Type B pancreatic cell (in vitro differentiated cells): Measurements from ENCODE around the gene ALOX15B. TPM values are rescaled to one million over a fixed set of nuclear protein-coding genes. Genes with fewer than 3 reads are reported as not detected.
A peak's percentile ranks its signal among the peaks of the same experiment; 100 is the strongest.
"Not testable (repeated sequence)": the region's sequence is repeated elsewhere in the genome, so short reads cannot be mapped to it uniquely, and the experiment has no call there.

Source experiments
- DNase-seq: peaks from one replicate; pipeline ENCODE4 v3.0.0; 2021; ENCODE audit warnings: mixed read lengths; ENCODE audit not compliant: unreplicated experiment; ENCODE audit errors: extremely low spot score
- H3K27ac Mint-ChIP-seq: 2 replicates; pipeline ENCODE4 v1.8.0; 2021; ENCODE audit warnings: mild to moderate bottlenecking, mixed read lengths
- H3K27me3 Mint-ChIP-seq: 2 replicates; pipeline ENCODE4 v1.8.0; 2021; ENCODE audit warnings: mixed read lengths
- H3K36me3 Mint-ChIP-seq: 2 replicates; pipeline ENCODE4 v1.8.0; 2021; ENCODE audit warnings: mixed read lengths
- H3K4me1 Mint-ChIP-seq: one replicate; pipeline ENCODE4 v1.8.0; 2021; ENCODE audit warnings: mixed read lengths; ENCODE audit not compliant: unreplicated experiment
- H3K4me3 Mint-ChIP-seq: 2 replicates; pipeline ENCODE4 v1.8.0; 2021; ENCODE audit warnings: mild to moderate bottlenecking, mixed read lengths
- H3K9me3 Mint-ChIP-seq: 2 replicates; pipeline ENCODE4 v1.8.0; 2021; ENCODE audit warnings: mixed read lengths
- CTCF ChIP-seq: fragments of 200-600 bp; sonication (generic); conservative IDR thresholded peaks from 2 replicates; pipeline ENCODE4 v1.5.0; 2021; ENCODE audit warnings: antibody characterized with exemption, mild to moderate bottlenecking
- total RNA-seq: library from RNA; stranded (reverse); gene quantifications from 2 replicates; pipeline ENCODE4 v1.2.1, GENCODE V29; 2021; ENCODE audit warnings: low replicate concordance

The ALOX15B gene
- total RNA-seq, 1 donor from 2014 or later, result not detected

DNA sequence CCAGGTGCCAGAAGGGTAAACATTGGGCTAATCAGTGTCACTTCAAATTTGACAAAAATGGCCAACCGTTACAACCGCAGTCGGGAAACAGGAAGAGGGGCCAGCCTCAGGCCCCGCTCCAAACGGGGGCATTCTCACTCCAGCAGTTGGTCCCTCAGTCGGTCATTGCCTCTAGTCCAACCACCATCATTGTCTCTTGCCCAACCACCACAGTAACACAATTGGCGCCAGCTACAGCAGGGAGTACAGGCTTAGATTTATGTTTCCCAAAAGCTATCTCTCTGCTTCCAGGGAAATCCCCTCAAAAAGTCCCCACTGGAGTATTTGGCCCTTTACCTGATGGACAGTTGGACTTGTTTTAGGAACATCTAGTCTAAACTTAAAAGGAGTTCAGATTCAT lies 20.3 kb downstream of the ALOX15B start:
- no peak for DNase-seq
- H3K4me3 Mint-ChIP-seq, result no peak overlapping the region
- no peak for TF ChIP-seq CTCF
- no peaks in the 10 kb centered on the region for H3K9me3 Mint-ChIP-seq
- H3K36me3 Mint-ChIP-seq, result no peaks in the 10 kb centered on the region
- no peak overlapping the region for H3K27ac Mint-ChIP-seq
- H3K4me1 Mint-ChIP-seq, result peaks cover 25% of the 10 kb centered on the region
- H3K27me3 Mint-ChIP-seq, result peaks cover 82% of the 10 kb centered on the region

DNA sequence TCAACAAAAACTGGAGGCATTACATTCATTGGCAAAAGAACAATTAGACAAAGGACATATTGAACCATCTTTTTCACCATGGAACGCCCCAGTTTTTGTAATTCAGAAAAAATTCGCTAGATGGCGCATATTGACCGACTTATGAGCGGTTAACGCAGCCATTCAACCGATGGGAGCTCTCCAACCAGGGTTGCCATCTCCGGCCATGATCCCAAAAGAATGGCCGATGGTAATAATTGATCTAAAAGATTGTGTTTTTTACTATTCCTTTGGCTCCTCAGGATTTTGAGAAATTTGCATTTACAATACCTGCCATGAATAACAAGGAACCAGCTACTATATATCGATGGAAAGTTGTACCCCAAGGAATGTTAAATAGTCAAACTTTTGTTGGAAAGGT lies 21.4 kb downstream of the ALOX15B start:
- Mint-ChIP-seq H3K27me3 (peaks cover 88% of the 10 kb centered on the region), H3K4me1 (peaks cover 25% of the 10 kb centered on the region), H3K9me3 (no peaks in the 10 kb centered on the region), H3K4me3 (no peak overlapping the region), H3K36me3 (no peaks in the 10 kb centered on the region), H3K27ac (no peak overlapping the region)
- peak; percentile 89 for TF ChIP-seq CTCF
- peak; percentile 67 for DNase-seq

DNA sequence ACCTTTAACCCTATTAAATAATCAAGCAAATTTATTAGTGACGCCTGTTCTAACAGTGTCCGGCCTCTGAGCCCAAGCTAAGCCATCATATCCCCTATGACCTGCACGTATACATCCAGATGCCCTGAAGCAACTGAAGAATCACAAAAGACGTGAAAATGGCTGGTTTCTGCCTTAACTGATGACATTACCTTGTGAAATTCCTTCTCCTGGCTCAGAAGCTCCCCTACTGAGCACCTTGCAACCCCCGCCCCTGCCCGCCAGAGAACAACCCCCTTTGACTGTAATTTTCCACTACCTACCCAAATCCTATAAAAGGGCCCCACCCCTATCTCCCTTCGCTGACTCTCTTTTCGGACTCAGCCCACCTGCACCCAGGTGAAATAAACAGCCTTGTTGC lies 23.0 kb downstream of the ALOX15B start:
- Mint-ChIP-seq H3K4me3 (peak overlapping the region; percentile 36), H3K4me1 (peaks cover 21% of the 10 kb centered on the region), H3K27ac (peak overlapping the region; percentile 24), H3K27me3 (peaks cover 91% of the 10 kb centered on the region)
- not testable (repeated sequence) for H3K9me3 Mint-ChIP-seq, H3K36me3 Mint-ChIP-seq, DNase-seq

DNA sequence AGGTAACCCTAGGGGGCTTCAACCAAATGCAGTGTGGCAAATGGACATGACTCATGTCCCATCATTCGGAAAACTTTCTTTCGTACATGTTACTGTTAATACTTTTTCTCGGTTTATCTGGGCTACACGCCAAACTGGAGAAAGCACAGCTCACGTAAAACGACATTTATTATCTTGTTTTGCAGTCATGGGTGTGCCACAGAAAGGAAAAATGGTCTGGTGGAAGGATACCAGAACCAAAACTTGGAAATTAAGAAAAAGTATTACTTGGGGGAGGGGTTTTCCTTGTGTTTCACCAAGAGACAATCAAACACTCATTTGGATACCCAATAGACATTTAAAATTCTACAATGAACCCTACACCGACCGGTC lies 23.6 kb downstream of the ALOX15B start:
- DNase-seq, result no peak
- peaks cover 17% of the 10 kb centered on the region for H3K4me1 Mint-ChIP-seq
- H3K9me3 Mint-ChIP-seq, result no peaks in the 10 kb centered on the region
- peaks cover 92% of the 10 kb centered on the region for H3K27me3 Mint-ChIP-seq
- peak overlapping the region; percentile 24 for H3K27ac Mint-ChIP-seq
- H3K36me3 Mint-ChIP-seq, result no peaks in the 10 kb centered on the region
- no peak for TF ChIP-seq CTCF
- peak overlapping the region; percentile 44 for H3K4me3 Mint-ChIP-seq

GRCh38 chr17:8062807-8063483 lies 24.1 kb downstream of the ALOX15B start:
- no peak overlapping the region for H3K27ac Mint-ChIP-seq
- TF ChIP-seq CTCF, result no peak
- H3K27me3 Mint-ChIP-seq, result peaks cover 92% of the 10 kb centered on the region
- H3K4me3 Mint-ChIP-seq, result peak overlapping the region; percentile 44
- H3K36me3 Mint-ChIP-seq, result no peaks in the 10 kb centered on the region
- DNase-seq, result no peak
- H3K4me1 Mint-ChIP-seq, result peaks cover 15% of the 10 kb centered on the region
- H3K9me3 Mint-ChIP-seq, result no peaks in the 10 kb centered on the region

GRCh38 chr17:8063761-8064534 lies 25.1 kb downstream of the ALOX15B start:
- TF ChIP-seq CTCF, result no peak
- Mint-ChIP-seq H3K4me1 (peaks cover 15% of the 10 kb centered on the region), H3K36me3 (no peaks in the 10 kb centered on the region), H3K4me3 (no peak overlapping the region), H3K9me3 (no peaks in the 10 kb centered on the region), H3K27ac (no peak overlapping the region), H3K27me3 (peaks cover 96% of the 10 kb centered on the region)
- no peak for DNase-seq
